Measurements from ENCODE around the gene DNAJA4. TPM values are rescaled to one million over a fixed set of nuclear protein-coding genes. Genes with fewer than 3 reads are reported as not detected.
A peak's percentile ranks its signal among the peaks of the same experiment; 100 is the strongest.

Gene DNAJA4
- total RNA-seq: 10 to 100 TPM; 34.0 to 35.8 TPM

DNA sequence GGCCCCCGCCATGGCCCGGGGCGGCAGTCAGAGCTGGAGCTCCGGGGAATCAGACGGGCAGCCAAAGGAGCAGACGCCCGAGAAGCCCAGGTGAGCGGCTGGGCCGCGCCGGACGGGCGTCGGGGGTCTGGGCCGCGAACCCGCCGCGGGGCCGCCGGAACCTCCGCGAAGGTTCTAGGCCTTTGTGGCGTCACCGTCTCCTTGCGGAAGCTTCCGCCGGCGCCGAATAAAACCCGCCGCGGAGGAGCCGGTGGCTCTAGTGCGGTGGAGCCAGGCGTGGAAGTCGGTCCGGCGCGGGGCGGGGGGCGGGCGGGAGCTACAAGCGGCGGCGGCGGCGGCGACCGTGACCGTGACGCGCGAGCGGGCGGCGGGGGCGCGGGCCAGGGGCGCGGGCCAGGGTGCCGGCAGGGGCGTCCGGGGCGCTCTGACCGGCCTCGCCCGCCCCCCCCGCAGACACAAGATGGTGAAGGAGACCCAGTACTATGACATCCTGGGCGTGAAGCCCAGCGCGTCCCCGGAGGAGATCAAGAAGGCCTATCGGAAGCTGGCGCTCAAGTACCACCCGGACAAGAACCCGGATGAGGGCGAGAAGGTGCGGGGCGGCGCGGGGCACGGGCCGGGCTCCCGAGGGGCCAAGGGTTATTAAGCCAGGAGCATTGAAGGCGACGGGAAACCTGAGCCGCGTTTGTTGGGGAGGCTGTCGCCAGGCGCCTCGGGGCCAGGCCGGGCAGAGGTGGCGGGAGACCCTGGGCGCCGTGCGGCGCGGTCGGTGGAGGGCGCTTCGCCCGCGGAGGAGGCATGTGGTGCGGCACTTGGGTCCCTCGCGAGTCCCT is at the start of gene DNAJA4:
Gene DNAJA4 (plus strand): TSS at position 259 of the 833 bp plus-strand sequence. CDS start 202 bp downstream, at position 461.
- CTCF ChIA-PET: interaction anchor here (0.9 to 4.3 kb wide), 11 partner anchors 9 to 174 kb away, joined by 3 to 25 read pairs (median 4); partner anchors contain the start of genes IDH3A, IREB2 and SKIC8
- H3K4me1 Mint-ChIP-seq: peaks cover 20% of the 10 kb centered on the region
- H3K27ac Mint-ChIP-seq: peak within 1 kb of the TSS; percentile 81
- peak within 1 kb of the TSS; percentile 79 for H3K4me3 Mint-ChIP-seq
- DNase-seq: peak; percentile 78
- ATAC-seq: peak; percentile 86
- H3K9me3 Mint-ChIP-seq (ENCODE audit: low read depth): no peaks in the 10 kb centered on the region
- no peaks in the 10 kb centered on the region for H3K27me3 Mint-ChIP-seq
- peaks cover 3% of the 10 kb centered on the region for H3K36me3 Mint-ChIP-seq

DNA sequence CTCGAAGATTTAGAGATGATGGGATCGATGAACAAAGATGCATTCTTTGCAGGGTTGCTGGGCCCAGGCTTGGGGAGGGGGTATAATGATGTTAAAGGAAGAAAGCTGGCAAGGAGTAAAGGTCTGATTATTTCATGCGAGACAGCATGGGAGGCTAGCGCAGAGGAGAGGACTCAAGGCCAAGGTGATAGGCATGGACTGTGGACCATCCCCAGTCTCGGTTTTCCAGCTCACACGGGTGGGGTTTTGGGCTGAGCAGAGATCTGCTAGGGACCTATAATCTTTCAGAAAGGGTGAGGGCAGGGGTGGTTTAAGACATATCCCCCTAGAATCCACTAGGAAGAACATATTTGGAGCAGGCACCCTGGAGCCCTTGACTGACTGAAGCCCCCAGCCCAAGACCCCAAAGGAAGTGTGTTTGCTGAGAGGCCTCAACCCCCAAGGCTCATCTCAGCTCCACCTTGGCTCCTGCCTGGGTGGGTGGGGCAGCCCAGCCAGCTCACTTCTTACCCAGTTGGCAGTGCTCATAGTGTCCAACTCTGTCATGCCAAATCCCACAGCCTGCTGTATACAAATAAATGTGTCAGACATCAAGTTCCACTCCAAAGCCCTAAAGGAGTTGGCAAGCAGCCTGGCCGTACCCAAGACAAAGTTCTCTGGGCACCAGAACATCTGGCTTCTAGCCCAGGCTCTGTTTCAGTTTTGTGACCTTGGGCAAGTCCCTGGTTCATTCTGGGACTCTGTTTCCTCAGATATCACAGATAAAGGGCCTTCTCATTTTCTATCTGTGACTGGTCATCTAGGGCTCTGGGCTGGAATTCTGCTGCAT is 47.9 kb upstream of the DNAJA4 start:
- no peaks in the 10 kb centered on the region for H3K4me1 Mint-ChIP-seq
- H3K9me3 Mint-ChIP-seq (ENCODE audit: low read depth): no peaks in the 10 kb centered on the region
- DNase-seq: no peak
- H3K36me3 Mint-ChIP-seq: no peaks in the 10 kb centered on the region
- H3K27ac Mint-ChIP-seq: no peak overlapping the region
- peaks cover 23% of the 10 kb centered on the region for H3K27me3 Mint-ChIP-seq
- no peak for ATAC-seq
- CTCF ChIA-PET: interaction anchor here (1.4 kb wide), 1 partner anchor 11 kb away, joined by 3 read pairs; no protein-coding TSS in a partner anchor
- H3K4me3 Mint-ChIP-seq: no peak overlapping the region

- Mint-ChIP-seq H3K4me1 (peaks cover 22% of the 10 kb centered on the region), H3K4me3 (no peak overlapping the region), H3K27me3 (no peaks in the 10 kb centered on the region), H3K9me3 (ENCODE audit: low read depth) (peaks cover 1% of the 10 kb centered on the region), H3K27ac (no peak overlapping the region), H3K36me3 (peaks cover 2% of the 10 kb centered on the region)
- no peak for ATAC-seq
- no peak for DNase-seq
- CTCF ChIA-PET: no interaction called here
These were observed 43.6 kb upstream of the DNAJA4 start for GRCh38 chr15:78220713-78221112.

GRCh38 chr15:78222745-78223395 is 41.5 kb upstream of the DNAJA4 start:
- DNase-seq (no peak), ATAC-seq (no peak)
- H3K36me3 Mint-ChIP-seq: peaks cover 4% of the 10 kb centered on the region
- H3K4me3 Mint-ChIP-seq: no peak overlapping the region
- peak overlapping the region; percentile 28 for H3K27ac Mint-ChIP-seq
- no peaks in the 10 kb centered on the region for H3K27me3 Mint-ChIP-seq
- H3K4me1 Mint-ChIP-seq: peaks cover 27% of the 10 kb centered on the region
- CTCF ChIA-PET: interaction anchor here (1.0 to 5.9 kb wide), 6 partner anchors 18 to 215 kb away, joined by 3 to 42 read pairs (median 3); partner anchors contain the start of gene IREB2
- H3K9me3 Mint-ChIP-seq (ENCODE audit: low read depth): peaks cover 3% of the 10 kb centered on the region

- Mint-ChIP-seq H3K9me3 (ENCODE audit: low read depth) (peaks cover 3% of the 10 kb centered on the region), H3K4me3 (no peak overlapping the region), H3K4me1 (peaks cover 27% of the 10 kb centered on the region), H3K36me3 (peaks cover 4% of the 10 kb centered on the region), H3K27me3 (no peaks in the 10 kb centered on the region), H3K27ac (peak overlapping the region; percentile 16)
- ATAC-seq (no peak), DNase-seq (no peak)
- CTCF ChIA-PET: interaction anchor here (1.0 to 5.9 kb wide), 8 partner anchors 18 to 214 kb away, joined by 3 to 42 read pairs (median 4); partner anchors contain the start of gene IREB2
These were observed 40.9 kb upstream of the DNAJA4 start for GRCh38 chr15:78223396-78224022.

- DNase-seq (no peak), ATAC-seq (no peak)
- no peaks in the 10 kb centered on the region for H3K27me3 Mint-ChIP-seq
- H3K27ac Mint-ChIP-seq: peak overlapping the region; percentile 15
- CTCF ChIA-PET: interaction anchor here (1.0 to 5.9 kb wide), 7 partner anchors 17 to 115 kb away, joined by 3 to 42 read pairs (median 4); no protein-coding TSS in a partner anchor
- peaks cover 3% of the 10 kb centered on the region for H3K9me3 Mint-ChIP-seq (ENCODE audit: low read depth)
- H3K4me3 Mint-ChIP-seq: no peak overlapping the region
- peaks cover 27% of the 10 kb centered on the region for H3K4me1 Mint-ChIP-seq
- H3K36me3 Mint-ChIP-seq: peaks cover 4% of the 10 kb centered on the region
These were observed 40.3 kb upstream of the DNAJA4 start for GRCh38 chr15:78224023-78224411.

DNA sequence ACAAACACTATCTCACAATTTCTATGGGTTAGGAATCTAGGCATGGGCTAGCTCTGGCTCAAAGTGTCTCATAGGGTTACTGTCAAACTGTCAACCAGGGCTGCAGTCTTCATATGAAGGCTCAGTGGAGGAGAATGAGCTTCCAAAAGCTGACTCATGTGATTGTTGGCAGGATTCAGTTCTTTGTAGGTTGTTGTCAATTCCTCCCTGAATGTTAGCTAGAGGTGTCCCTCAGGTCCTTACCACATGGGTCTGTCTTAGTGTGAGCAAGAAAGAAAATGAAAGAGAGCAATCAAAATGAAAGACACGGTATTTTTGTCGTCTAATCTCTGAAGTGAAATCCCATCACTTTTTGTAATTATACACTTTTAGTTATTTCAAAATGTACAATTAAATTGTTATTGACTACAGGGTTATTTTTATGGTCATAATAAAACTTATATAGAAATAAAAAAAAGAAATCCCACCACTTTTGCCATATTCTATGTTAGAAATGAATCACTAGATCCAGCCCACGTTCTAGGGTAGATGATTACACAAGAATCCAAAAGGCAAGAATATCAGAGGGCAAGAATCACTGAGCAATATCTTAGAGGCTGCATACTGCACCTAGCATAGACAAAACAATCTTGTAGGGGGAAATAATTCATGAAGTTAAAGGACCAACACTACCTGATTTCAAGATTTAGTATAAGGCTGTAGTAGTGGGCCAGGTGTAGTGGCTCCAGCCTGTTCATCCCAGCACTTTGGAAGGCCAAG is 38.4 kb upstream of the DNAJA4 start:
- CTCF ChIA-PET: interaction anchor here (0.8 to 5.9 kb wide), 7 partner anchors 15 to 266 kb away, joined by 3 to 42 read pairs (median 6); no protein-coding TSS in a partner anchor
- Mint-ChIP-seq H3K27me3 (peaks cover 5% of the 10 kb centered on the region), H3K36me3 (peaks cover 4% of the 10 kb centered on the region), H3K27ac (peak overlapping the region; percentile 50), H3K4me1 (peaks cover 27% of the 10 kb centered on the region), H3K9me3 (ENCODE audit: low read depth) (peaks cover 3% of the 10 kb centered on the region), H3K4me3 (peak overlapping the region; percentile 59)
- DNase-seq (peak; percentile 46), ATAC-seq (peak; percentile 92)

DNA sequence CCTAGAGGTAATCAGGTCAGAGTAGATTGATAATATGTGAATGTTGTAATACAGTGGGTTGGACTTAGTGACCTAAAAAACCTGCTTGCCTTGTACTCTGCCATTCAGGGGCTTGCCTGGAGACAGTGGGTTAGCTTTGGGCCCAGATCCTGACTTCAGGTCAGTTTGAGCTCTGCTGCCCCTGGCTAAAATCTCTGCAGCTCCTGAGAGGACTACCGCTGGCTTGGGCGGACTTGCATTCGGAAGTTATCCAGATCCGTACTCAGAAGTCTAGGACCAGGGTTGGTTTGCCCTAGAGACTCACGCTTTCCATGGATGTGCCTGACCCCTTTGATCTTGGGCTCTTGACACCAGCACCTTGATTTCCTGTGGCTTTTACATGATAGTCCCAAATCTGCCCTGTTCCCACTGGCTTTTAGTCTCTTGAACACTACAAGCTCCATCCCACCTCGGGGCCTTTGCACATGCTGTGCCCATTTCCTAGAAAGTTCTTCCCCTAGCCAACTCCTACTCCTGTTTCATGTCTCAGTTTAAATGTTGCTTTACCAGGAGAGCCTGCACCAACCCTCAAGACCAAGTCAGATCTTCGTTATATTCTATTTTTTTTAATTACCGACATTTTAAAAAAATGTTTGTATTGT is 35.9 kb upstream of the DNAJA4 start:
- peaks cover 16% of the 10 kb centered on the region for H3K27me3 Mint-ChIP-seq
- peaks cover 20% of the 10 kb centered on the region for H3K4me1 Mint-ChIP-seq
- ATAC-seq (no peak), DNase-seq (no peak)
- H3K27ac Mint-ChIP-seq: no peak overlapping the region
- CTCF ChIA-PET: interaction anchor here (1.3 to 5.9 kb wide), 4 partner anchors 13 to 269 kb away, joined by 3 to 42 read pairs (median 12); no protein-coding TSS in a partner anchor
- peaks cover 4% of the 10 kb centered on the region for H3K36me3 Mint-ChIP-seq
- no peak overlapping the region for H3K4me3 Mint-ChIP-seq
- peaks cover 3% of the 10 kb centered on the region for H3K9me3 Mint-ChIP-seq (ENCODE audit: low read depth)

GRCh38 chr15:78229431-78230406 is 34.6 kb upstream of the DNAJA4 start:
- peaks cover 3% of the 10 kb centered on the region for H3K9me3 Mint-ChIP-seq (ENCODE audit: low read depth)
- no peak overlapping the region for H3K4me3 Mint-ChIP-seq
- H3K36me3 Mint-ChIP-seq: peaks cover 2% of the 10 kb centered on the region
- H3K27me3 Mint-ChIP-seq: peaks cover 25% of the 10 kb centered on the region
- ATAC-seq (no peak), DNase-seq (no peak)
- no peak overlapping the region for H3K27ac Mint-ChIP-seq
- CTCF ChIA-PET: interaction anchor here (0.9 kb wide), 1 partner anchor 11 kb away, joined by 3 read pairs; no protein-coding TSS in a partner anchor
- peaks cover 17% of the 10 kb centered on the region for H3K4me1 Mint-ChIP-seq

DNA sequence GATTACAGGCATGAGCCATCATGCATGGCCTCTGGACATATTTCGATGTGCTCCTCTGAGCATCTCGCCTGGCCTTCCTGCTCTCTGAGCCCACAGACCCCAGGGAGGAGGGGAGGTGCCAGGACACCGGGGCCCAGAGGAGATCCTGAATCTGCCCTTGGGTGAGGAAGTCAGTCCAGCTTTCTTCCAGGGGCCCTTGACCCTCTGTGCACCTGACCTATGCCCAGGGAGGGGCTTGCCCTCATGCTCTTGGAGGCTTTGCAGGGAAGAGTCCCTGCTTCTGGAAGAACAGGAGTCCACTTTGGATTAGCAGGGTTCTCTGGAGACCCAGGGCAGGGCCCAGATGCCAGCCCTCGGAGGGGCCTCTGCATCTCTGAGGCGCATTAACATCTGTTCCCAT is 31.4 kb upstream of the DNAJA4 start:
- Mint-ChIP-seq H3K36me3 (no peaks in the 10 kb centered on the region), H3K27me3 (peaks cover 34% of the 10 kb centered on the region), H3K4me1 (peaks cover 10% of the 10 kb centered on the region), H3K27ac (no peak overlapping the region), H3K4me3 (no peak overlapping the region), H3K9me3 (ENCODE audit: low read depth) (no peaks in the 10 kb centered on the region)
- CTCF ChIA-PET: no interaction called here
- ATAC-seq (no peak), DNase-seq (no peak)

DNA sequence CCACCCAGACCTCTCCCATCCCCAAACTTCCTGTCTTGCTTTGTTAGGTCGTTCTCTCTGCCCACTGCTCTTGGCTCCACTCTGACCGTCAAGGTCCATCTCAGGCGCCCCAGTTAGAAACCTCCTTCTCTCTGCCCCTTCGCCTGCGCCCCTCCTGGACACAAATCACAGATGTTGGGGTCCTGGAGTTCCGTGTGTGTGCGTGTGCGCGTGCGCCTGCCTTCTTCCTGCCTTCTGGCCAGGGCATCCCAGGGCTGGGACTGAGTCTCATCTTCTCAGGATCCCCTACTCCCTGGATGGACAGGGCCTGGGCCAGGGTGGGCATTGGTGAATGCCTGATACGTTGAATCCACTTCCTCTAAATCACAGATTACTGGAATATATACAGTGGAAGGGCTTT is 30.9 kb upstream of the DNAJA4 start:
- no peak for ATAC-seq
- Mint-ChIP-seq H3K9me3 (ENCODE audit: low read depth) (no peaks in the 10 kb centered on the region), H3K4me1 (peaks cover 10% of the 10 kb centered on the region), H3K4me3 (no peak overlapping the region), H3K27ac (no peak overlapping the region), H3K27me3 (peaks cover 37% of the 10 kb centered on the region), H3K36me3 (no peaks in the 10 kb centered on the region)
- DNase-seq: no peak
- CTCF ChIA-PET: interaction anchor here (0.7 kb wide), 1 partner anchor 56 kb away, joined by 3 read pairs; no protein-coding TSS in a partner anchor
